Stomach (tissue), 4 donors: ENCODE results near the gene OR56B1.

Experiments
- POLR2A ChIP-seq, 4 donors: fragments of 450-650 bp; IDR thresholded peaks; one replicate each; pipeline ENCODE4 v1.6.1; 2016; ENCODE audit warnings: antibody characterized with exemption in 4 of 4, control low read depth in 2 of 4, mild to moderate bottlenecking in 1 of 4, moderate library complexity in 1 of 4
- POLR2AphosphoS5 ChIP-seq, 3 donors: sonication (generic); formaldehyde crosslinking; IDR thresholded peaks; one replicate each; pipeline ENCODE4 v1.6.1; 2016; ENCODE audit warnings: antibody characterized with exemption in 3 of 3
- TF ChIP-seq, protein P1 (sequence below), 7 experiments: fragments of 450-650 bp in 4 of 7; fragments of 200-600 bp in 3 of 7; sonication (generic) in 3 of 7; IDR thresholded peaks; one replicate each; pipeline ENCODE4 v1.5.1; 2016 to 2019; ENCODE audit warnings: antibody characterized with exemption in 7 of 7, control low read depth in 2 of 7, mild to moderate bottlenecking in 1 of 7

DNA sequence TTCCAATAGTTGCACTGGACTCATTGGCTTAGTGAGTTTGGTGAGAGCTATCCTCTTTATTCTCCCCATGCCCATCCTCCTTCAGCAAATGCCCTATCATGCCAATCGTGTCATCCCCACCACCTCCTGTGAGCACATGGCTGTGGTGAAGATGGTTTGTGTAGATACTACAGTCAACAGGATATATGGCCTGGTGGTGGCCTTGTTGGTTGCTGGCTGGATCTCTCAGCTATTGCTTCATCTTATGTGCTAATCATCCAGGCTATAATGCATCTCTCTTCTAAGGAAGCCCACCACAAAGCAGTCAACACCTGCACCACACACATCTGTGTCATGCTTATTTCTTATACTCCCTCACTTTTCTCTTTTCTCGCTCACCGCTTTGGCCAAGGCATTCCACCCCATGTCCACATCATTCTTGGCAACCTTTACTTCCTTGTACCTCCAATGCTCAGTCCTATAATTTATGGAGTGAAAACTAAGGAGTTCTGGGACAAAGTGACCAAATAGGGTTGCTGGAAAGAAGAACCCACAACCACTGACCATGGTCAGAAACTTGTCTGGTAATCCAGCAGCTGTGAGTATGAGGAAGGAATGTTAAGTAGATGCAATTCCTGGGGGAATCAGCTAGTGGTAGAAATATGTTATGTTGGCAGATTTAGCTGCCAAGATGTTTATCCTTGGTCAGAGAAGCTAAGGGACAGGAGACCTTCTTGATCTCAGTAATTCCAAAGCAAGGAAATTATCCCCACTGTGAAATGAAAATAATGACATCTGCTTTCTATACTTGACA is 16.3 kb upstream of the OR56B1 start:
- TF ChIP-seq POLR2A (IDR thresholded peaks at IDR 0.05): no peak
- TF ChIP-seq, protein P1, sequence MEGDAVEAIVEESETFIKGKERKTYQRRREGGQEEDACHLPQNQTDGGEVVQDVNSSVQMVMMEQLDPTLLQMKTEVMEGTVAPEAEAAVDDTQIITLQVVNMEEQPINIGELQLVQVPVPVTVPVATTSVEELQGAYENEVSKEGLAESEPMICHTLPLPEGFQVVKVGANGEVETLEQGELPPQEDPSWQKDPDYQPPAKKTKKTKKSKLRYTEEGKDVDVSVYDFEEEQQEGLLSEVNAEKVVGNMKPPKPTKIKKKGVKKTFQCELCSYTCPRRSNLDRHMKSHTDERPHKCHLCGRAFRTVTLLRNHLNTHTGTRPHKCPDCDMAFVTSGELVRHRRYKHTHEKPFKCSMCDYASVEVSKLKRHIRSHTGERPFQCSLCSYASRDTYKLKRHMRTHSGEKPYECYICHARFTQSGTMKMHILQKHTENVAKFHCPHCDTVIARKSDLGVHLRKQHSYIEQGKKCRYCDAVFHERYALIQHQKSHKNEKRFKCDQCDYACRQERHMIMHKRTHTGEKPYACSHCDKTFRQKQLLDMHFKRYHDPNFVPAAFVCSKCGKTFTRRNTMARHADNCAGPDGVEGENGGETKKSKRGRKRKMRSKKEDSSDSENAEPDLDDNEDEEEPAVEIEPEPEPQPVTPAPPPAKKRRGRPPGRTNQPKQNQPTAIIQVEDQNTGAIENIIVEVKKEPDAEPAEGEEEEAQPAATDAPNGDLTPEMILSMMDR (IDR thresholded peaks at IDR 0.05): no peak
- TF ChIP-seq POLR2AphosphoS5 (IDR thresholded peaks at IDR 0.05): no peak
